ENCODE measurements around the gene GRSF1. TPM values are rescaled to one million over a fixed set of nuclear protein-coding genes. Genes with fewer than 3 reads are reported as not detected.

GRSF1 gene
- total and polyA plus RNA-seq, 11 donors, result 37.6 to 114 (median 86.8) TPM

DNA sequence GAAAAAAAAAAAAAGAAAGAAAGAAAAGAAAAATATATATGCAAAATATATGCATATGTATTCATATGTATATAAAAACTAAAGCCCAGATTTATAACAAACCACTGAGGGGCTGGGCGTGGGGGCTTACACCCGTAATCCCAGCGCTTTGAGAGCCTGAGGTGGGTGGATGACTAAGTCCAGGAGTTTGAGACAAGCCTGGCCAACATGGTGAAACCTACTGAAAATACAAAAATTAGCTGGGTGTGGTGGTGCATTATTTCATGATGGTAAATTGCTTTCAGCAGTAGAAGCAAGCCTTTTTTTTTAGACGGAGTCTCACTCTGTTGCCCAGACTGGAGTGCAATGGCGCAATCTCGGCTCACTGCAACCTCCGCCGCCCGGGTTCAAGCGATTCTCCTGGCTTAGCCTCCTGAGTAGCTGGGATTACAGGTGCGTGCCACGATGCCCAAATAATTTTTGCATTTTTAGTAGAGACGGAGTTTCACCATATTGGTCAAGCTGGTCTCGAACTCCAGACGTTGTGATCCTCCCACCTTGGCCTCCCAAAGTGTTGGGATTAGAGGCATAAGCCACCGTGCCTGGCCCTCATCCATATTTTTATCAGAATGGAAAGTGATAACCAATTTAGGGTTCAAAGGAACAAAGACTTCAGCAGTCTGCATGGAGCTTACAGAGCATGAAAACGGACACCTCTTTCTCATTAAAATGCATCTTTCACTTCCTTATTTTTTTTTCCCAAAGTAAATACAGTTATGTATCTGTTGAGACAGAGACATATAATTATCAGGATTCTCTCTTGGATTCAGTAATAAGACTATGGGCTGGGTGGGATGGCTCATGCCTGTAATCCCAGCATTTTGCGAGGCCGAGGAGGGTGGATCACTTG, 34.8 kb upstream of the GRSF1 start:
- Histone ChIP-seq H3K9me3 (no peaks in the 10 kb centered on the region), H3K4me3 (no peak overlapping the region), H3K4me1 (no peaks in the 10 kb centered on the region), H3K27me3 (no peaks in the 10 kb centered on the region), H3K36me3 (no peaks in the 10 kb centered on the region), H3K27ac (no peak overlapping the region)
- intact Hi-C loops (cut with DNase I), result no loop called here
- no peak for TF ChIP-seq POLR2A (IDR thresholded peaks at IDR 0.05)
- TF ChIP-seq, protein P1, sequence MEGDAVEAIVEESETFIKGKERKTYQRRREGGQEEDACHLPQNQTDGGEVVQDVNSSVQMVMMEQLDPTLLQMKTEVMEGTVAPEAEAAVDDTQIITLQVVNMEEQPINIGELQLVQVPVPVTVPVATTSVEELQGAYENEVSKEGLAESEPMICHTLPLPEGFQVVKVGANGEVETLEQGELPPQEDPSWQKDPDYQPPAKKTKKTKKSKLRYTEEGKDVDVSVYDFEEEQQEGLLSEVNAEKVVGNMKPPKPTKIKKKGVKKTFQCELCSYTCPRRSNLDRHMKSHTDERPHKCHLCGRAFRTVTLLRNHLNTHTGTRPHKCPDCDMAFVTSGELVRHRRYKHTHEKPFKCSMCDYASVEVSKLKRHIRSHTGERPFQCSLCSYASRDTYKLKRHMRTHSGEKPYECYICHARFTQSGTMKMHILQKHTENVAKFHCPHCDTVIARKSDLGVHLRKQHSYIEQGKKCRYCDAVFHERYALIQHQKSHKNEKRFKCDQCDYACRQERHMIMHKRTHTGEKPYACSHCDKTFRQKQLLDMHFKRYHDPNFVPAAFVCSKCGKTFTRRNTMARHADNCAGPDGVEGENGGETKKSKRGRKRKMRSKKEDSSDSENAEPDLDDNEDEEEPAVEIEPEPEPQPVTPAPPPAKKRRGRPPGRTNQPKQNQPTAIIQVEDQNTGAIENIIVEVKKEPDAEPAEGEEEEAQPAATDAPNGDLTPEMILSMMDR (IDR thresholded peaks at IDR 0.05), result no peak
- ATAC-seq (no peak), DNase-seq (no peak)
- WGBS, 4 donors, result 92 to 94% (median 93%) methylated on average over 19 of the region's 19 CpGs

DNA sequence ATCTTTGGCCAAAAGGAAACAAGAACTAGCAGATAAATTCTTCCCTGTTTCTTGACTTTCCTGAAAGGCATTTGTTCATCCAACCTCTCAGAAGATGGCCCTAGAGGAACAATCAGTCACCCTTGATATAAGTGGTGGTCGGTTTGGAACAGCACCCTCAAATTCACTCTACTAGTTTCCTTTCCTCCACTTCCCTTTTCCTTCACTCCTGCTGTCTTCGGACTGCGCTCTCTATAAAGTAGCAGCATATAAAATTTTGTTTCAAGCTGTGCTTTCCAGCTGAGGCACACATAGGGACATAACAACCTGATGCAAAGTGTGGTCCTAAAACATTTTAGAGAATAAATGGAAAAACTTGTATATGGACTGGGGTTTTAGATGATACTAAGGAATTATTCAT, 33.5 kb upstream of the GRSF1 start:
- no peak for TF ChIP-seq POLR2A (IDR thresholded peaks at IDR 0.05)
- TF ChIP-seq, protein P1 (IDR thresholded peaks at IDR 0.05), result no peak
- no peak for ATAC-seq
- H3K27me3 ChIP-seq, result no peaks in the 10 kb centered on the region
- H3K36me3 ChIP-seq, result no peaks in the 10 kb centered on the region
- intact Hi-C loops (cut with DNase I), result no loop called here
- no peak for DNase-seq
- H3K27ac ChIP-seq, result no peak overlapping the region
- H3K9me3 ChIP-seq, result no peaks in the 10 kb centered on the region
- WGBS, 4 donors, result 85 to 89% (median 86%) methylated on average over 3 of the region's 3 CpGs
- H3K4me3 ChIP-seq, result no peak overlapping the region
- H3K4me1 ChIP-seq, result no peaks in the 10 kb centered on the region

DNA sequence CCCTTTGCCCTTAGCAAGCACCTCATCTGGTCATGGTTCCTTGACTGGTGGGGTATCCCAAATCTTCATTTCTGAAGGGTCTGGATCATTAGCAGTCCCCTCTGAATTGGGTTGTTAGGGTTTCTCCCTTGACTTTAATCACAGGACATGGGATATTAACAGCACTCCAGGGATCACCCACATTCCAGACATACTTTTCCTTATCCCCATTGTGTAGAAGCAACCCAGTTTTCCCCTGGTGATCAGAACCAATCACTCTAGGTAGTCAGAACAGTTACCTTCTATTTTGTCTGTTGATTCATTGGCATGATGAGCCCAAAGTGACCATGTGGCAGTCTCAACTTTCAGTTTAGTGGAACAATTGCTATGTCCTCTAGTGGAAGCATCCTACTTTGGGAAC, 29.1 kb upstream of the GRSF1 start:
- H3K27me3 ChIP-seq, result no peaks in the 10 kb centered on the region
- ATAC-seq, result no peak
- no peaks in the 10 kb centered on the region for H3K9me3 ChIP-seq
- H3K4me1 ChIP-seq, result no peaks in the 10 kb centered on the region
- H3K27ac ChIP-seq, result no peak overlapping the region
- no peak for DNase-seq
- no peak overlapping the region for H3K4me3 ChIP-seq
- intact Hi-C loops (cut with DNase I), result no loop called here
- TF ChIP-seq, protein P1 (IDR thresholded peaks at IDR 0.05), result no peak
- TF ChIP-seq POLR2A (IDR thresholded peaks at IDR 0.05), result no peak
- H3K36me3 ChIP-seq, result no peaks in the 10 kb centered on the region

DNA sequence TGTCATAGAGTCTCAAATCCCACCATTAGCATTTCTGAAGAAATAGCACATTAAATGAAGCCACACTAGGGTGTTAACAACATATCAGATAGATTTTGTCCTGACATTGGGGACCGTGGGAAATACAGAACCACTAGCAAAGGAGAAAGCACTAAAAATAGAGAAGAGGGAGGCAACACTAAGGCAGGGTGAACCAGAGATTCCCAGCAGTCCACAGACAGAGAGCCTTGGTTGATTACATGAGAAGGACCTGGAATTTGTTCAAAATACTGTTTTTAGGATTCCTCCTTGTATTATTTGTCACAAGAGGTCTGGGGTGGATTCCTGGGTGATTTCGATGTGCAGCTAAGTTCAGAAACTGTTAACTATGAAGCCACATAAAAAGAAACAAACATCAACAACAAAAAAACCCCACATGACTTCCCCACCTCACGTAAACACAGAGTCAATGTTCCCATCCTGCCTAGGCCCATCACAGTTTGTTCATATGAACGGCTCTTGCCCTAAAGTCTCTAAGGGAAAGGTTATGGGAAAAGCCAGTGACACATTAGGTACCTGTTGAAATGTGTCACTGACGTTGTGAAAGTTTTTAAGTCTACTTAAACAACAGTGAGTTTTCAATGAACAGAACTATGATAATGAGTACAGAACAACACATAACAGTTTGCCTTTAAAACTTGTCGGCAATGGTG, 23.6 kb upstream of the GRSF1 start:
- Histone ChIP-seq H3K4me3 (no peak overlapping the region), H3K36me3 (no peaks in the 10 kb centered on the region), H3K27me3 (no peaks in the 10 kb centered on the region), H3K27ac (peak overlapping the region in 2 of 12 donors; percentile 9 to 30), H3K9me3 (no peaks in the 10 kb centered on the region), H3K4me1 (peaks cover 0 to 5% (median 0%) of the 10 kb centered on the region in 12 donors)
- TF ChIP-seq, protein P1 (IDR thresholded peaks at IDR 0.05), result no peak
- no peak for TF ChIP-seq POLR2A (IDR thresholded peaks at IDR 0.05)
- ATAC-seq (peak in 3 of 4 donors; percentile 26 to 68 (median 50)), DNase-seq (no peak)
- intact Hi-C loops (cut with DNase I), result no loop called here
- WGBS, 4 donors, result 58 to 63% (median 62%) methylated on average over 6 of the region's 6 CpGs
